NCI-H1092 treated with DMSO at 0.1 percent for 48 hours (cell line): ENCODE measurements around the gene DENR.
"Not testable (repeated sequence)": the region's sequence is repeated elsewhere in the genome, so short reads cannot be mapped to it uniquely, and the experiment has no call there.

Experiments
- DNase-seq: peaks from one replicate; lab custom pipeline; 2025; lab: John Stamatoyannopoulos, UW

The DENR gene

GRCh38 chr12:122740351-122740750 is 12.3 kb upstream of the DENR start:
- DNase-seq, result no peak

GRCh38 chr12:122743895-122744525 is 8.6 kb upstream of the DENR start:
- DNase-seq, result no peak

GRCh38 chr12:122747224-122748135 is 5.1 kb upstream of the DENR start:
- DNase-seq, result no peak

GRCh38 chr12:122749569-122750332 is 2.9 kb upstream of the DENR start:
- no peak for DNase-seq

- not testable (repeated sequence) for DNase-seq
Observed at GRCh38 chr12:122750781-122751515, 1.7 kb upstream of the DENR start.

GRCh38 chr12:122753319-122753650 is 661 bp downstream of the DENR start:
- DNase-seq, result no peak

- DNase-seq, result no peak
Observed at GRCh38 chr12:122754790-122755189, 2.2 kb downstream of the DENR start.

- DNase-seq, result no peak
Observed at GRCh38 chr12:122757568-122757967, 4.9 kb downstream of the DENR start.

- DNase-seq, result no peak
Observed at GRCh38 chr12:122785503-122785902, 32.9 kb downstream of the DENR start.

- no peak for DNase-seq
Observed at GRCh38 chr12:122788387-122788786, 35.8 kb downstream of the DENR start.

- DNase-seq, result no peak
Observed at GRCh38 chr12:122789637-122790036, 37.0 kb downstream of the DENR start.

GRCh38 chr12:122790393-122791075 is 37.9 kb downstream of the DENR start:
- DNase-seq, result no peak

- DNase-seq, result peak; percentile 32
Observed at GRCh38 chr12:122793685-122794106, 41.1 kb downstream of the DENR start.

GRCh38 chr12:122795807-122796206 is 43.2 kb downstream of the DENR start:
- DNase-seq, result no peak

GRCh38 chr12:122799641-122800243 is 47.1 kb downstream of the DENR start:
- DNase-seq, result no peak

- DNase-seq, result no peak
Observed at GRCh38 chr12:122803937-122804336, 51.3 kb downstream of the DENR start.

- not testable (repeated sequence) for DNase-seq
Observed at GRCh38 chr12:122804957-122805356, 52.3 kb downstream of the DENR start.

GRCh38 chr12:122807651-122808050 is 55.0 kb downstream of the DENR start:
- no peak for DNase-seq

- DNase-seq, result no peak
Observed at GRCh38 chr12:122811777-122812176, 59.2 kb downstream of the DENR start.

GRCh38 chr12:122813310-122813713 is 60.7 kb downstream of the DENR start:
- DNase-seq, result no peak

GRCh38 chr12:122819209-122819785 is 66.7 kb downstream of the DENR start:
- no peak for DNase-seq
